Tibial nerve (tissue), 4 donors: ENCODE results near the gene CAMK2D.

Experiments used
- CTCF ChIP-seq, 5 experiments: fragments of 200-600 bp in 3 of 5; fragments of 450-650 bp in 2 of 5; sonication (generic) in 3 of 5; IDR thresholded peaks; one replicate each; pipeline ENCODE4 v1.5.1; 2016 to 2019; ENCODE audit warnings: antibody characterized with exemption in 5 of 5, mild to moderate bottlenecking in 3 of 5, moderate library complexity in 2 of 5
- EP300 ChIP-seq, 2 donors: sonication (generic); formaldehyde crosslinking; IDR thresholded peaks; one replicate each; pipeline ENCODE4 v1.6.1; 2017; ENCODE audit warnings: antibody characterized with exemption in 2 of 2, mild to moderate bottlenecking in 1 of 2
- POLR2A ChIP-seq, 2 donors: fragments of 450-650 bp; IDR thresholded peaks; one replicate each; pipeline ENCODE4 v1.6.1; 2017; ENCODE audit warnings: antibody characterized with exemption in 2 of 2, mild to moderate bottlenecking in 2 of 2, moderate library complexity in 2 of 2

- TF ChIP-seq CTCF (IDR thresholded peaks at IDR 0.05): no peak
- no peak for TF ChIP-seq POLR2A (IDR thresholded peaks at IDR 0.05)
- no peak for TF ChIP-seq EP300 (IDR thresholded peaks at IDR 0.05)
Measured at GRCh38 chr4:113739197-113739596, 22.3 kb downstream of the CAMK2D start.
